Measurements from ENCODE around the gene GRIK4.

Gene GRIK4

GRCh38 chr11:120554766-120555432 lies 43.4 kb downstream of the GRIK4 start:
- no peak for DNase-seq

DNA sequence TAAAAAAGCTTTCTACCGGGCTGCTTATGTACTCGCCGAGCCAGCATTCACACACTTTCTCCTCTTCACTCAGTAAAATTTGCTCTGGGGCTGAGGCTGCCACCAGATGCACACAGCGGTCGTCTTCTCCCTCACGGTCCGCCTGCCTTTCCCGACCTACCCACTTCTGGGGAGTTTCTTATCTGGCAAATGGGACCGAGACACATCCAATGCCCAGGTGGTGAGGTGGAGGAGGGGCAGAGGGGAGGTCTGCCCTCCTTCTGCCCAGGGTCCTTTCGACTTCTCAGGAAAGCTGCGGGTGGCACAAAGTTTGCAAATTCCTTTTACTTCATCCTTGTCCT lies 43.9 kb downstream of the GRIK4 start:
- DNase-seq: no peak

GRCh38 chr11:120556797-120557196 lies 45.2 kb downstream of the GRIK4 start:
- no peak for DNase-seq

DNA sequence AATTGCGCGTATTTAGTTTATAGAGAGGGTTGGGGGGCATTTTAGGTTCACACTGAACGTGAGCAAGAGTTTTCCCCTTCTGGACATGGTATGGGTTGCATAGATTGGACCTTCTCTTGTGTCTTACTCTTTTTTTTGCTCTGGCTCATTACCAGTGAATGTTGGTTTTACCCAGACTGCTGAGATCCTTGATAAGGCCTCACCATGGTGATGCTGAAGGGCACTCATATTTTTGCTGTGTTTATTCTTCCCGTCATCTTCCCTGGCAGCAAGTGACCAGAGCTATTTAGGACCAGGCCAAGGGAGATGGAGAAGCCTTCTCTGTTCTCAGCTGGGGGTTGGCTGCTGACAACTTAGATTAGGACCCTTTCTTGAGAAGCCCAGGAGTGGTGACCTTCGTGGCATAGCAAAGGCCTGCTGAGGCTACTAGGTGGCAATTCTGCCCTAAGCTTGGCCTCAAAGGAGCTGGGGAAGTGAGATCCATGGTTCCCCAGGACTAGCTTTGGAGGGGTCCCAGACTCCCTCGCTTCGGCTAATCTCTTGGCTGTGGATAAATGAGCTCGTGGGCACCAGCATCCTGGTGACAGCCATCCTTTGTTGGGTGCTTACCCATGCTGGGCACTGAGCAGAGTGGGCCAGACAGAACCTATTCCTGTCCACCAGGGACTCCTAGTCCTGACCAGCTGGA lies 47.3 kb downstream of the GRIK4 start:
- DNase-seq: no peak

DNA sequence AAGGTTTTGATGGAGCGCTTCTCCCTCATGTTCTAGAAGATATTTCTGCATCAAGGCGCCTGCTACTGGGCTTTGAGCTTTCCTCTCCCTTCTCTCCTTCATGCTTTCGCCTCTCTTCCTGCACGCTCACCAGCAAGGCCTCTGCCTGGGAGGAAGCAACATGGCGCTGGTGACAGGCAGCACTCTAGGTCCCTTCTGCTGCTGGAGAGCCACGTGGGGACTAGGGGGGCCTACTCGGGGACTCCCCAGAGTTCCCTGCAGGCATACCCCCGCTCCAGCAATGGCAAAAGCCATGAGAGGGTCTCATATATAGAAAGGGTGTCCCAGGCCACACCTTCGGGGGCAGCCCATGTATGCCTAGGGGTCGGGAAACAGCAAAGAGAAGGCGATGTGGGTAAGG lies 49.7 kb downstream of the GRIK4 start:
- no peak for DNase-seq

DNA sequence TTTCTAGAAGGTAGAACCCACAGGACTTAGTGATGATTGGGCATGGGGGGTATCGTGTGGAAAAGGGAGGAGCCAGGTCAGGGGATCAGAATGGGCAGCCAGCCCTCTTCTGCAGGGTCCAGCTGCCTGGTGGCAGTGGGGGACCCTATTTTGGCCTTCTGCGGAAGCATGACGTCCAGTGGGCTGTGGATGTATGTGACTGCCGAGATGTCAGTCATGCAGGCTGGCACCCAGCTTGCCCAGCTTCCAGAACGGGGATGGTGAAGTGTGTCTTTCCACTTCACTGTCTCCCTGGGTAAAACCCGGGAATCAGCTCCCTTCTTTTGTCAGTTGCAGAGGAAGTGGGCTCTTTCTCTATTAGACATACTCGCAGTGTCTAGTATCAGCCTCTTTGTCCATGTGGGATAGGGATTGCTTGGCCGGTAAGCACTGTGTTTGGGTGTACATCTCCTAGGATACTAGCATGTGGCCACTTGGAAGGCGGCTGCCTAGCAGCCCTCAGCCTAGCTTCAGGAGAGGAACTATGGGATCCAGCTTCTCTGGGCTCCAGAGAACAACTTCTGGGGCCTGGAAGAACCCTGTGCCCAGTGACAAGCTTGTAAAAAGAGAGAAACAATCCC lies 51.4 kb downstream of the GRIK4 start:
- DNase-seq: no peak

DNA sequence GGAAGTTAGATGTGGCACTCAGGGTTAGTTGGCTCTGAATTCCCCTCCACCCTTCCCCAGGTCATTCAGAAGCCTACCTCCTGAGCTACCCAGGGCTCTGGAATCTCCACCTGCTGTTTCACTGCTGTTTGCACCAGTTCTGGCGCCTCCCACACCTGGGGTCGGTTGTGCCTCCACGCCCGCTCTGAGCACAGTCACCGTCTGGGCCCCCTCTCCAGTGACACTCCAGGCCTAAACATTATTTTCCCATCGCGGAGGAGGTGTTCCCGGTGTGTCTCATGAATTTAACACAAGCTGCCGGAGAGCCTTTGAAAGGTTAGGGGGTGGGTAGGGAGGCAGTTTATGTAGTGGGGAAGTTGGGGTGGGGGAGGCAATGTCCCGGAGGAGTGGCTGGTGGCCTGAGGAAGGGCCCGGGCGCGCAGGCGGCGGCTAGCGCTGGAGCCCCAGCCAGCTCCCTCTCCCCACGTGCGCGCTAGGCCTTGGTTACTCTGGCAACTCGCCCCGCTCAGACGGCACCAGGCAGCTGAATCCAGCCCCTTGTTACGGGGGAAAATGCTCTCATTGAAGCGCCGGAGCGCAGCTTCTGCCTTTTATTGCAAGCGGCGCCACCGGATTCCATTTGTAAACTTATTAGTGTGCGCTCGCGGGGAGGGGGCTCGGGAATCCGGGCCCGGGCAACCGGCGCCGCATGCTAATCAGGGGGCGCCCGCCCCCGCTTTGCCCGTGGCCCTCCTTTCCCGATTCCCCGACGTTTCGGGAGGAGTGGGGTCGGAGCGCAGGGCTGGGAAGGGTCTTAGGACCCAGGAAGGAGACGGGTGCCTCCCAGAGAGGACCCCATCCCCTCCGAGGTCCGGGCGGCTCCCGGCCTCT lies 52.4 kb downstream of the GRIK4 start:
- peak; percentile 56 for DNase-seq

- no peak for DNase-seq
Measured at GRCh38 chr11:120564573-120565311, 53.2 kb downstream of the GRIK4 start.

DNA sequence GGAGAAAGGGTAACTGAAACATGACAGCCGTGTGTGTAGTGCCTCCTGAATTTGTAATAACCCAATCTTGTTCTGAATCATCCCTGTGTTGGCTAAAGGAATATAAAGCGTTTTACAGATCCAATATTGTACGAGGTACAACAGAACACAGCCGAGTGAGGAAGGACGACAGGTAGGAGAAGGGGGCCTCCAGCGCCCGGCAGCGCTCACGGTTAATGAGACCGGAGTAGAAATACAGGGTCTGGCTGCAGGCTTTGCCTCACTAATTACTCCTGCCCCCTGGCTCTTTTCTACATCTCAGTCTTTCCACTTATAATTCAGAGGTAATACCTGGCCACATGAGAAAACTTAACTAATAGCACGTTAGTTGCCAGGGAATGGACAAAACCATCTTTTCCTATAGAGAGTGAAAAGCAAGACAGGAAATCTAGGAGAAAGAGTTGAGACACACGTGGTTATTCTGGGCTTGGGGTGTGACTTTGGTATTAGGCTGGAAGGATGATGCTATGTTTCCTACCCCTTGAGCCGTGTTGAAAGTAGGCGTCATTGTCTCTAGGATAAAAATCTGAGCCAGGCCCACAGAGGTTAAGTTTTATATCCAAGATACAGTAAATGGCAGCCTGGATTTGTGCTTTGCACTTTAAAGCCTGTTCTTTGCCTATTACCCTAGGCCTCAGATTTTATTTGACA lies 54.1 kb downstream of the GRIK4 start:
- no peak for DNase-seq

DNA sequence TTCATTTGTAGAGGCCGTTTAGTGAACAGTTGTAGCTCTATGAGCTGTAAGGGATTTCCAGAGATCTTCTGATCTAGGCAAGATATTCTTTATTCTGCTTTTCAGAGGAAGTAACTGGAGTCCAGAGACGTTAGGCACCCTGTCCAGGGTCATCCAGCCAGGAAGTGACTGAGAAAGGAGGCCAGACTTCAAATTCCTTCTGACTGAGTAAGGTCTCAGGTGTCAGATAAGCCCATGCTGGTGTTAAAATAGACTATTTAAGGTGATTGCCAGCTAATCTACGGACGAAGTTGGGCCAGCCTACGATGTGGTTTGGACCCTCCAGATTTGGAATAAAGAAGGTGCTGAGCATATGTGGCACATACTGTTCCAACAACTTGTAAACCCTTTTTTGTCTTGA lies 54.6 kb downstream of the GRIK4 start:
- no peak for DNase-seq

GRCh38 chr11:120568572-120569307 lies 57.2 kb downstream of the GRIK4 start:
- DNase-seq: no peak

GRCh38 chr11:120569861-120570260 lies 58.3 kb downstream of the GRIK4 start:
- DNase-seq: no peak

DNA sequence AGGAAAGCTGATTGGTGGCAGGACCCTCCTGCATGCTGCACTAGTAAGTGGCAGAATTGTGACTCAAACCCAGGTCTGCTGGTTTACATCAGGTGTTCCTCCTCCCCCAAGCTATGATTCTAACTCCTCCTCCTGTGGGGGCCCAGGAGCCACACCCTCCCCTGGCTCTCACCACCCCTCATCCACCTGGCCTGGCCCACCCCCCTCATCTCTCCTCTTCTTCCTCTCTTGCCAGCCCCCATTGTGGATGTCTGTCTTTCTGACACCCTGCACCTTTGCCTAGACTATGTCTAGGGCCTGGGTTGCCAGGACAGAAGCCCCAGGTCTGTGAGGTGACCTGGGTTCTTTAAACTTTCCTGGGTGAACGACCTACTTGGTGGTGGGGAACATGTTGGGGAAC lies 59.9 kb downstream of the GRIK4 start:
- no peak for DNase-seq

GRCh38 chr11:120573756-120574354 lies 62.3 kb downstream of the GRIK4 start:
- no peak for DNase-seq

DNA sequence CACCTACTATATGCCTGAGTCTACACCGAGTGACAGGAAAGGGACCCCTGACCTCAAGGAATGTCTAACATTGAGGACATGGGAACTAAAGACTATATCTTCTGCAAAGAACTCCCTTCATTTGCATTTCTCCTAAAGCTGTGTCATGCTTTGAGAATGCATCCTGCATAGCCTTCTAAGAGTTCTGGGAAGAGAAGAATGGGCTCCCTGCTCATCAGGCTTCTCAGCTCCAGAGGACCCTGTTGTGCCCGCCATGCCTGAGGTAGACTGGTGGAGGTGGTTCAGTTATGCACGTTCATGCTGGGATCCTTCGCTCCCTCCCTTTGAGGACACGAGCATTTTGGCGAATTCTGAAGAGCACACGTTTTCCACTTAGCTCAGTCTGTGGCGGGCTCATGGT lies 63.3 kb downstream of the GRIK4 start:
- no peak for DNase-seq

GRCh38 chr11:120575461-120575860 lies 63.9 kb downstream of the GRIK4 start:
- no peak for DNase-seq

DNA sequence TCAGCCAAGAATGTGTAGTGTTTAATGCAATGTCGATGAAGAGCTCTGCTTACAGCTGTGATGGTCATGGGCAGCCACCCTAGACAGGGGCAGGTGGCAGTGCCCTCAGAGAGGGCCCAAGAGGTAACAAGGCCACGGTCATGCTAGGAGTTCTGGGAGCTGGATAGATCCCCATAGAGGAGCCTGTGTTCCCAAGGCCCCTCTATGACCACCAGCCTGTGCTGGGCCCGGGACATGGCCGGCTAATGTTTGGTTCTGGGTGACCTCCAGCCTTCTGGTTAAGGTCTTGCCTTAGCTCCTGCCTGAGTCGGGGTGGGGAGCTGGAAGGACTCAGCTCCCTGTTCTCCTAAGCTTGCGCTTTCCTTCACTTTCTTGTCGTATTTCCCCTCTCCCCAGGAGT lies 65.1 kb downstream of the GRIK4 start:
- DNase-seq: no peak

DNA sequence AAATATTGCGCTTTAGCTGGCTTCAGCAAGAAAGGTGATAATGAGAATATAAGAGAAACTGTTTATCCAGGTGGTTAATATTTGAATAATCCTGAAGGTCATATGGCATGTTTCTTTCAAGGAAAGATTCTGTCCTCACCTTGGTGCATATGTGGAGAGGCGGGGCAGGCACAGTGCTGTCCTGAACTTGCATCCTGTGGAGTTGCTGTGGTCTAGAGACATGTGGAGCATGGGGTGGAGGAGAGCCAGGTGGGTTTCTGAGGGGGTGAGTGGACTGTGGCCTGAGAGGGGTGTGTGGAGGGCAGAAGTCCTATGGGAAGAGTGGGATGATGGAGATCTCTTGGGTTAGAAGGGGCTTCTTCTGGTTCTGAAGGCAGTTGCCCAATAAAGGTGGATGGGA lies 65.5 kb downstream of the GRIK4 start:
- no peak for DNase-seq

- no peak for DNase-seq
Measured at GRCh38 chr11:120577624-120578363, 66.2 kb downstream of the GRIK4 start.

DNA sequence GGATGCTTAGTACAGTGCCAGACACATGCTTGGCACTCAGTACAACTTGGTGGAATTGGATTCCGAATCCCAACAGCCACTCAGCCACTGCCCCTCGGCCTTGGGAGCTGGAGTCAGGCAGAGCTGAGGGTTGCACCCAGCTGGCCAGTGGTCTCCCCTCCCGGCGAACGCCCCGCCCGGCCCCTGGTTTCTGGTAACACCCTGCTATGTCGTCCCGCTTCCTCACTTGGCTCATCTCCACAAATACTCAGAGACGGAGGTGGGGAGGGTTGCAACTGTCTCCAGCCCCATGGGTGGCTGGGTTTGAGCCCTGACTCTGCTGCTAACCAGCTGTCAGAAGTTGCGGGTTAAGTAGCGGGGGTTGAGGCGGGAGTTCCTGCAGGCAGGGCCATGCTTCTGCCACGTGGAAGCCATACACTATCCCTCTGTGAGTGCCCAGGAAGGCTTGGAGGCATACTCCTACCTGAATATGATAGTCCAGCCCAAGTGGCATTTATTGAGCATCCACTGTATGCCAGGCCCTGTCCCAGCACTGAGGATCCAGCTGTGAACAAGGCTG lies 67.1 kb downstream of the GRIK4 start:
- no peak for DNase-seq

All from NCI-H748 treated with DMSO at 0.1 percent for 48 hours (cell line).